Measurements from ENCODE around the gene PELO.

PELO gene

GRCh38 chr5:52772668-52773067 is 15.0 kb upstream of the PELO start:
- no peak for DNase-seq

- no peak for DNase-seq
Observed at GRCh38 chr5:52773342-52773741, 14.4 kb upstream of the PELO start.

GRCh38 chr5:52774005-52774410 is 13.7 kb upstream of the PELO start:
- DNase-seq, result no peak

GRCh38 chr5:52776116-52776515 is 11.6 kb upstream of the PELO start:
- no peak for DNase-seq

- no peak for DNase-seq
Observed at GRCh38 chr5:52777186-52777585, 10.5 kb upstream of the PELO start.

- DNase-seq, result no peak
Observed at GRCh38 chr5:52778781-52779180, 8.9 kb upstream of the PELO start.

GRCh38 chr5:52779213-52779612 is 8.5 kb upstream of the PELO start:
- DNase-seq, result no peak

GRCh38 chr5:52783226-52783959 is 4.3 kb upstream of the PELO start:
- no peak for DNase-seq

- no peak for DNase-seq
Observed at GRCh38 chr5:52784737-52785136, 3.0 kb upstream of the PELO start.

- DNase-seq, result no peak
Observed at GRCh38 chr5:52786391-52786790, 1.3 kb upstream of the PELO start.

GRCh38 chr5:52786949-52787599 is 642 bp upstream of the PELO start:
- DNase-seq, result no peak

- DNase-seq, result no peak
Observed at GRCh38 chr5:52788505-52788821, 747 bp downstream of the PELO start.

- no peak for DNase-seq
Observed at GRCh38 chr5:52789378-52789777, 1.7 kb downstream of the PELO start.

GRCh38 chr5:52789851-52790250 is 2.1 kb downstream of the PELO start:
- no peak for DNase-seq

GRCh38 chr5:52791366-52791765 is 3.6 kb downstream of the PELO start:
- DNase-seq, result no peak

- no peak for DNase-seq
Observed at GRCh38 chr5:52794519-52794918, 6.8 kb downstream of the PELO start.

- DNase-seq, result no peak
Observed at GRCh38 chr5:52796031-52796430, 8.3 kb downstream of the PELO start.

- DNase-seq, result no peak
Observed at GRCh38 chr5:52796516-52797103, 8.9 kb downstream of the PELO start.

- DNase-seq, result no peak
Observed at GRCh38 chr5:52798938-52799337, 11.2 kb downstream of the PELO start.

- no peak for DNase-seq
Observed at GRCh38 chr5:52799358-52799982, 11.8 kb downstream of the PELO start.

GRCh38 chr5:52799983-52800393 is 12.3 kb downstream of the PELO start:
- DNase-seq, result peak; percentile 10 to 70

GRCh38 chr5:52800394-52801213 is 12.9 kb downstream of the PELO start:
- peak in 1 of 2 experiments; percentile 31 for DNase-seq

- DNase-seq, result no peak
Observed at GRCh38 chr5:52801329-52801728, 13.6 kb downstream of the PELO start.
